Glomerular visceral epithelial cell (primary cell): ENCODE measurements around the gene USP1.

Experiments used
- DNase-seq: peaks from one replicate; pipeline ENCODE4 v3.0.0-alpha.2; 2016; ENCODE audit errors: extremely low spot score

USP1 gene

GRCh38 chr1:62426237-62426636 is 10.6 kb upstream of the USP1 start:
- DNase-seq = no peak

- no peak for DNase-seq
Measured at GRCh38 chr1:62426794-62427193, 10.1 kb upstream of the USP1 start.

GRCh38 chr1:62428351-62428750 is 8.5 kb upstream of the USP1 start:
- DNase-seq = no peak

- DNase-seq = no peak
Measured at GRCh38 chr1:62429581-62429980, 7.3 kb upstream of the USP1 start.

GRCh38 chr1:62433861-62434617 is 2.8 kb upstream of the USP1 start:
- DNase-seq = no peak

GRCh38 chr1:62434618-62435001 is 2.2 kb upstream of the USP1 start:
- no peak for DNase-seq

GRCh38 chr1:62435231-62436038 is 1.4 kb upstream of the USP1 start:
- no peak for DNase-seq

GRCh38 chr1:62436039-62436465 is 797 bp upstream of the USP1 start:
- no peak for DNase-seq

- no peak for DNase-seq
Measured at GRCh38 chr1:62437273-62437940, 558 bp downstream of the USP1 start.

GRCh38 chr1:62438163-62438562 is 1.3 kb downstream of the USP1 start:
- no peak for DNase-seq

GRCh38 chr1:62439652-62440371 is 3.0 kb downstream of the USP1 start:
- peak; percentile 47 for DNase-seq

GRCh38 chr1:62444701-62445100 is 7.9 kb downstream of the USP1 start:
- DNase-seq = no peak

GRCh38 chr1:62448221-62448933 is 11.5 kb downstream of the USP1 start:
- no peak for DNase-seq

- DNase-seq = no peak
Measured at GRCh38 chr1:62450301-62450700, 13.5 kb downstream of the USP1 start.

- no peak for DNase-seq
Measured at GRCh38 chr1:62452951-62453350, 16.1 kb downstream of the USP1 start.

GRCh38 chr1:62457955-62458354 is 21.1 kb downstream of the USP1 start:
- DNase-seq = no peak

GRCh38 chr1:62462370-62462769 is 25.5 kb downstream of the USP1 start:
- DNase-seq = no peak

GRCh38 chr1:62467092-62467491 is 30.2 kb downstream of the USP1 start:
- DNase-seq = no peak

GRCh38 chr1:62476525-62477219 is 39.8 kb downstream of the USP1 start:
- no peak for DNase-seq

GRCh38 chr1:62481681-62482080 is 44.8 kb downstream of the USP1 start:
- DNase-seq = no peak
